Liver (tissue), 9 donors: ENCODE measurements around the gene ISCU. TPM values are rescaled to one million over a fixed set of nuclear protein-coding genes. Genes with fewer than 3 reads are reported as not detected.

Experiments
- DNase-seq: peaks from one replicate; pipeline ENCODE4 v3.0.0-alpha.2; 2017; ENCODE audit warnings: low spot score
- H3K27ac ChIP-seq, 2 donors: one replicate each; pipeline ENCODE4 v1.7.0; 2013; ENCODE audit warnings: inconsistent platforms in 2 of 2, low read length in 2 of 2, control low read depth in 1 of 2, low read depth in 1 of 2, mild to moderate bottlenecking in 1 of 2
- H3K27me3 ChIP-seq, 4 donors: one replicate each; pipeline versions ENCODE4 v1.6.1 to v1.7.0; 2013; ENCODE audit warnings: low read length in 3 of 4, inconsistent platforms in 1 of 4, mild to moderate bottlenecking in 1 of 4, moderate library complexity in 1 of 4; ENCODE audit not compliant: control insufficient read depth in 4 of 4, insufficient read depth in 4 of 4
- H3K36me3 ChIP-seq, 4 donors: one replicate each; pipeline versions ENCODE4 v1.6.1 to v1.7.0; 2013; ENCODE audit warnings: low read length in 3 of 4, mild to moderate bottlenecking in 3 of 4, low read depth in 1 of 4, moderate library complexity in 1 of 4; ENCODE audit not compliant: control insufficient read depth in 4 of 4, insufficient read depth in 3 of 4
- H3K4me1 ChIP-seq, 4 donors: one replicate each; pipeline versions ENCODE4 v1.6.1 to v1.7.0; 2013; ENCODE audit warnings: low read length in 3 of 4, mild to moderate bottlenecking in 3 of 4, moderate library complexity in 1 of 4; ENCODE audit not compliant: control insufficient read depth in 4 of 4, insufficient read depth in 4 of 4
- H3K4me3 ChIP-seq, 3 donors: one replicate each; pipeline versions ENCODE4 v1.6.1 to v1.7.0; 2013; ENCODE audit warnings: low read length in 3 of 3, control low read depth in 1 of 3, low read depth in 1 of 3, mild to moderate bottlenecking in 1 of 3
- H3K9ac ChIP-seq, 2 donors: one replicate each; pipeline ENCODE4 v1.7.0; 2013; ENCODE audit warnings: low read length in 2 of 2, mild to moderate bottlenecking in 2 of 2, moderate library complexity in 2 of 2, control low read depth in 1 of 2, low read depth in 1 of 2
- H3K9me3 ChIP-seq, 4 donors: one replicate each; pipeline versions ENCODE4 v1.6.1 to v1.7.0; 2013; ENCODE audit warnings: low read length in 3 of 4; ENCODE audit not compliant: control insufficient read depth in 4 of 4
- ATF3 ChIP-seq: IDR thresholded peaks from 2 replicates; pipeline ENCODE4 v1.6.1; 2016; ENCODE audit warnings: antibody characterized with exemption
- EGR1 ChIP-seq, 2 donors: IDR thresholded peaks; 2 replicates each; pipeline ENCODE4 v1.6.1; 2016 to 2018; ENCODE audit warnings: antibody characterized with exemption in 2 of 2, low read depth in 2 of 2
- FOXA1 ChIP-seq: IDR thresholded peaks from 2 replicates; pipeline ENCODE4 v1.6.1; 2016; ENCODE audit warnings: antibody characterized with exemption
- FOXA2 ChIP-seq: IDR thresholded peaks from 2 replicates; pipeline ENCODE4 v1.6.1; 2016; ENCODE audit warnings: antibody characterized with exemption
- HNF4G ChIP-seq: IDR thresholded peaks from 2 replicates; pipeline ENCODE4 v1.6.1; 2016; ENCODE audit warnings: antibody characterized with exemption
- JUND ChIP-seq, 2 donors: IDR thresholded peaks; 2 replicates each; pipeline ENCODE4 v1.6.1; 2016; ENCODE audit warnings: antibody characterized with exemption in 2 of 2
- RAD21 ChIP-seq, 2 donors: IDR thresholded peaks; 2 replicates each; pipeline ENCODE4 v1.6.1; 2016; ENCODE audit warnings: antibody characterized with exemption in 2 of 2, mild to moderate bottlenecking in 2 of 2
- REST ChIP-seq: IDR thresholded peaks from 2 replicates; pipeline ENCODE4 v1.6.1; 2016; ENCODE audit warnings: antibody characterized with exemption, mild to moderate bottlenecking
- RXRA ChIP-seq, 2 donors: IDR thresholded peaks; 2 replicates each; pipeline ENCODE4 v1.6.1; 2017 to 2018; ENCODE audit warnings: antibody characterized with exemption in 2 of 2, mild to moderate bottlenecking in 1 of 2
- SP1 ChIP-seq: IDR thresholded peaks from 2 replicates; pipeline ENCODE4 v1.6.1; 2018; ENCODE audit warnings: antibody characterized with exemption, mild to moderate bottlenecking
- TAF1 ChIP-seq: conservative IDR thresholded peaks from 2 replicates; pipeline ENCODE4 v1.6.1; 2016; ENCODE audit warnings: antibody characterized with exemption, mild to moderate bottlenecking
- YY1 ChIP-seq: IDR thresholded peaks from 2 replicates; pipeline ENCODE4 v1.6.1; 2016; ENCODE audit warnings: antibody characterized with exemption, mild to moderate bottlenecking
- WGBS: extraction: QIAGEN DNeasy Blood & Tissue Kit; methylation state at CpG from one replicate; pipeline ENCODE4 v1.1.7; 2013; 5-methylcytosine and 5-hydroxymethylcytosine counted together
- polyA plus RNA-seq, 2 donors: library from polyadenylated mRNA; stranded (reverse) in 1 of 2; unstranded in 1 of 2; fragments of 200-250 nt in 1 of 2; fragments of >200 nt in 1 of 2; fragmentation: Nextera tagmentation in 1 of 2; extraction: Ambion mirVana in 1 of 2; gene quantifications; one replicate each; pipeline versions ENCODE4 v1.2.1 to v1.2.3, GENCODE V29; 2013 to 2015
- total RNA-seq, 2 donors: library from RNA; depleted of rRNA; stranded (reverse); fragments of >200 nt; gene quantifications; one replicate each; pipeline ENCODE4 v1.2.3, GENCODE V29; 2014
- TF ChIP-seq, protein P1 (sequence below): IDR thresholded peaks from 2 replicates; pipeline ENCODE4 v1.6.1; 2016; ENCODE audit warnings: antibody characterized with exemption
- donor health status: healthy.
- donor health status: healthy.
- donor health status: healthy.
- donor health status: healthy.
- donor health status: healthy.

The ISCU gene
- total and polyA plus RNA-seq, 4 donors = 42.3 to 85.9 (median 63.8) TPM

- no peaks in the 10 kb centered on the region for H3K9me3 ChIP-seq
- no peak overlapping the region for H3K4me3 ChIP-seq
- H3K27me3 ChIP-seq = no peaks in the 10 kb centered on the region
- WGBS = 98% methylated on average over 4 of the region's 4 CpGs
- TF ChIP-seq TAF1 (no peak), RAD21 (IDR thresholded peaks at IDR 0.05) (no peak)
- peak overlapping the region; percentile 22 to 50 for H3K27ac ChIP-seq
- H3K9ac ChIP-seq = no peak overlapping the region
- no peak for DNase-seq
- H3K36me3 ChIP-seq = peaks cover 0 to 36% (median 27%) of the 10 kb centered on the region in 4 donors
- peaks cover 2 to 27% (median 20%) of the 10 kb centered on the region in 4 donors for H3K4me1 ChIP-seq
Measured at GRCh38 chr12:108566452-108566851, 4.1 kb downstream of the ISCU start.

- Histone ChIP-seq H3K4me3 (no peak overlapping the region), H3K9ac (peak overlapping the region in 1 of 2 donors; percentile 8), H3K36me3 (peaks cover 0 to 36% (median 27%) of the 10 kb centered on the region in 4 donors), H3K4me1 (peaks cover 2 to 19% (median 13%) of the 10 kb centered on the region in 4 donors), H3K9me3 (no peaks in the 10 kb centered on the region), H3K27ac (no peak overlapping the region), H3K27me3 (no peaks in the 10 kb centered on the region)
- WGBS = 76% methylated on average over 7 of the region's 7 CpGs
- TF ChIP-seq FOXA1 (no peak), EGR1 (IDR thresholded peaks at IDR 0.05; ENCODE audit: low read depth in 2 of 2) (no peak), HNF4G (no peak), REST (no peak), SP1 (no peak), ATF3 (no peak), TAF1 (no peak), YY1 (no peak), JUND (IDR thresholded peaks at IDR 0.05) (no peak), RAD21 (IDR thresholded peaks at IDR 0.05) (no peak), RXRA (IDR thresholded peaks at IDR 0.05) (no peak), FOXA2 (no peak)
- TF ChIP-seq, protein P1, sequence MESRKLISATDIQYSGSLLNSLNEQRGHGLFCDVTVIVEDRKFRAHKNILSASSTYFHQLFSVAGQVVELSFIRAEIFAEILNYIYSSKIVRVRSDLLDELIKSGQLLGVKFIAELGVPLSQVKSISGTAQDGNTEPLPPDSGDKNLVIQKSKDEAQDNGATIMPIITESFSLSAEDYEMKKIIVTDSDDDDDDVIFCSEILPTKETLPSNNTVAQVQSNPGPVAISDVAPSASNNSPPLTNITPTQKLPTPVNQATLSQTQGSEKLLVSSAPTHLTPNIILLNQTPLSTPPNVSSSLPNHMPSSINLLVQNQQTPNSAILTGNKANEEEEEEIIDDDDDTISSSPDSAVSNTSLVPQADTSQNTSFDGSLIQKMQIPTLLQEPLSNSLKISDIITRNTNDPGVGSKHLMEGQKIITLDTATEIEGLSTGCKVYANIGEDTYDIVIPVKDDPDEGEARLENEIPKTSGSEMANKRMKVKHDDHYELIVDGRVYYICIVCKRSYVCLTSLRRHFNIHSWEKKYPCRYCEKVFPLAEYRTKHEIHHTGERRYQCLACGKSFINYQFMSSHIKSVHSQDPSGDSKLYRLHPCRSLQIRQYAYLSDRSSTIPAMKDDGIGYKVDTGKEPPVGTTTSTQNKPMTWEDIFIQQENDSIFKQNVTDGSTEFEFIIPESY = no peak
- DNase-seq = no peak
Measured at GRCh38 chr12:108567406-108568337, 5.3 kb downstream of the ISCU start.
